G401.6 (cell line): ENCODE results near the gene FGFBP2.

Experiments
- FAIRE-seq: peaks from 2 replicates; lab custom pipeline; 2012; peaks lifted over from hg19 to GRCh38; lab: Jason Lieb, UNC

FGFBP2 gene

DNA sequence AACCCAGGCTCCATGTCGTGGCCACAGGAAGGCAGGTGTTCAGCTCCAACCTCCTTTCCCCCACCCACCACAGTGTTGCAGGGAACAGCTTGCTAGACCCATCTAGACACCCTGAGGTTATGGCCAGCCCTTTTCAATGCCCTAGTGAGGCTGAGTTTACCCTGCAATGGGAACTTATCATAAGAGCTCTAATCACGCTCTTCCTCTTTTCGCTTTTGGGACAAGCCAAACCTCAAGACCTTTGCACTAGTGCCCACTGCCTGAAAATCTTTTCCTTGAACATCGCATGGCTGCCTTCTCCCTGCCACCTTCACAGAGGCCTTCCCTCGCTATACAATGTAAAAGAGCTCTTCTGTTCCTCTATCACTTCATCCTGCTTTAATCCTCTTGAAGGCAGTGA is 2.4 kb upstream of the FGFBP2 start:
- FAIRE-seq: no peak

DNA sequence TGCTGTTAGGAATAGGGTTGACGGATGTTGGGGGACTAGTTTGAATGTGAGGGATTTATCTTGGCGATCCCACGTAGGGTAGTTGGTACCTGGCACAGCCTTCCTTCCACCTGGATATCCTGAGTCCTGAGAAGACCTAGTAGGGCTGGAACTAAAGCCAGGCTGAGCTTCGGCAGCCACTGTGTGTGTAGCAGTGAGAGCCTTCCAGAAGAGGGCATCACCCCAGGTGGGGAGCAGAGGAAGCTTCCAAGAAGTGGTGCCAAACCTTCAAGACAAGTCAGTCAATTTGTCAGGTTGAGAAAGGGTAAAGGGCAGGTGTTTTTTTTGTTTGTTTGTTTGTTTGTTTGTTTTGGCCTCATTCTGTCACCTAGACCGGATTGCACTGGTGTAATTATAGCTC is 1.2 kb upstream of the FGFBP2 start:
- FAIRE-seq: no peak

DNA sequence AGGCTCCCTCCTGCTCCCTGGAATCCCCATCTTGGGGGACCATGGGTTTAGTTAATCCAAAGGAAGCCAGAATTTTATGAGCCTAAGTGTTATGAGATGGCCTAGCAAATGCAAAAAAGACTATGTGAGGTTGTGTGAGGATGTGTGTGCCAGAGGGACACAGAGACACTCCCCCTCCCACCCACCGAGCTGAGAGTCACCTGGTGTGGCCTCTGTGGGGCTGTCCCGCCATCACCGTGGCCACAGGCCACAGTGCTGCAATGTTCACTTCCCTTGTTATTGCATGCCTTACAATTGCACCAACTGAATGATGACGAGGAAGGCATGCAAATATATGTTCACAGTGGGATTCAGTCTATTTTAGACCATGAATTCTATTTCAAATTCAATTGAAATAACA is 601 bp upstream of the FGFBP2 start:
- no peak for FAIRE-seq

DNA sequence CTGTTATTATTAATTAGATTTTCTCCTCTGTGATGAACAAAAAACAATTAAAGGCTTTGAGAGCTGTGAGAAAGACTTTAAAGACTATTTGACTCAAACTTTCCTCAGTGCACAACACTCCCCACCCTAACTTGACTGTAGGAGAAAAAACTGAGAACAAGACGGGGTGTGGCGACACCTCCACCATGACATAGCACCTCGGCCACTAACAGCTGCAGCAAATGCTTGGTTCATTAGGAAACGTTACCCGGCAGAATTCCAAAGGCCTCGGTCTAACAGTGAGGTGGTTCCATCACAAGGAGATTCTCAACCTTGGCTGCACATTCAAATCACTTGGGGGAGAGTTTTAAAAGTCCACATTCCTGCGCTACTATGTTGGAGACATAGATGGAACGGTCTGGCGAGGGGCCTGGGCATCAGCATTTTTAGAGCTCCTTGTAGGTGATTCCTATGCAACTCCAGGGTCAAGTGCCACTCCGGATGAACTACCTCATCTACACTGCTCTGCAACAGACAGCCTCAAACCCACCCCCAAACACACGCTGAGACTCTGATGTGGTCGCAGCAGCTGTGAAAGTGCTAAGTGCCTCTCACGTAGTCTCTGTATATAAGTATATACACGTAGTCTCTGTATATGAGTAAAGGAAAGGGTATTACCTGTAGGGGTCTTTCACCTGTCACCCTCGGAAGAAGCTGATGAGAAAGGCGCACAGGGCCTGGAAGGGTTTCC is 1.0 kb downstream of the FGFBP2 start:
- FAIRE-seq: no peak

DNA sequence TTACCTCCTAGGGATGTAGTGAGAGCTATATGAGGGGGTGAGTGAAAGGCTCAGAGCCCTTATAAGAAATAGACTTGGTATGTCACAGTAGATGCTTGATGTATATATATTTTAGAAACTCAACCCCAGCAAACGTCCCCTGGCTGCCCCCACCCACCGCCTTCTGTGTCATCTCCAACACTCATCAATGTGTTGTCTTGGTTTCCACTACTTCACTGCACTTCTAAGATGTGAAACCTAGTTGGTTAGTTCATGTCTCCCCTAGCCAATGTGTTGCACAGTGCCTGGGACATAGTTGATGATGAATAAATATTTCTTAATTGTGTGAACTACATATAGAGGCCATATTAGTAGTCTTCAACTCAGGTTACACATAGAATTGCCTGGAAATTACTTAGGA is 4.4 kb downstream of the FGFBP2 start:
- FAIRE-seq: no peak

DNA sequence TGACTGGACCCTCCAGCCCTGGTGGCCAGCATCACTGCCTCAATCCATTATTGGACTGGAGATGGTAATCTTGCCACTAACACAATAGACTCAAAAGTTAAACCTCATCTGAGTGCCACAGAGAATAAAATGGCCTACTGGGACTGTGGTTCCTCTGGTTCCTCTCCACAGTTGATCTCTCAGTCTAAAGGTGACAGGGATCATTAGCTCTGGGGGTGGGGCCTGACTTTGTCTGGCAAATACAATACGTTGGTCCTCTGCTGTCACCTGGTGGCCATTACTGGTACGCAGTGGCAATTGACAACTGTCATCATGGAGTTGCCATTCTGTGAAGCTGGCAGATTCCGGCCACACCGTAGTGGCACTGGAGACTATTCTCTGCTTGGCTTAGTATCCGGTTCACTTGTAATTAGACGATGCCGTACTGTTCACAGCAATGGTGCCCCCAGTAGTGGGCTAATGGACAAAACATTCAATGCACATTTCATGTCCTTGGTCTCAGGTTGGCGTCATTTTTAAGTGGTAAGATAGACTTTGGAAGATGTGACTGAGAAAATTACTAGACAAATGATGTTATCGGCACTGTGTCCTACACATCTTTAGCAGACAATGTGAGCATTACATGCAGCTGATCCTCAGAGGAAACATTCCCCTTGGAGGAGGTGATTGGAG is 6.7 kb downstream of the FGFBP2 start:
- no peak for FAIRE-seq

DNA sequence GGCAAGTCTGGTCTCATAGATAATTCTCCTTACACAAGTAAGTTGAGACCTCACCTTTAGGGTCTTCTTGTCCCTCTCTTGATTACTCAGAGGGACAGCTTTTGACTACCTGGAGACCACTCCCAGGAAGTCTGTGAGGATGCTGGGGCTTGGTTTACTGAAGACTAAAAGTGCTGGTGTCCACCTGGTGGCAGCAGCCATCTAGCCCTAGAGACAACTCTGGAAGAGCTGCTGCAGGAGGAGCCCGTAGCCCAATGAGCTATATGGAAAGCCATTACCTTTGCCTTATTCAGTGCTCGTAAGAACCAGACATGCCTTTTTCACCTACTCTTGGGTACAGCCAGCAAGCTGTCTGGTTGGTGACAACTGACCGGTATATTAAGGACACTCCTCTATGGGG is 7.3 kb downstream of the FGFBP2 start:
- no peak for FAIRE-seq

DNA sequence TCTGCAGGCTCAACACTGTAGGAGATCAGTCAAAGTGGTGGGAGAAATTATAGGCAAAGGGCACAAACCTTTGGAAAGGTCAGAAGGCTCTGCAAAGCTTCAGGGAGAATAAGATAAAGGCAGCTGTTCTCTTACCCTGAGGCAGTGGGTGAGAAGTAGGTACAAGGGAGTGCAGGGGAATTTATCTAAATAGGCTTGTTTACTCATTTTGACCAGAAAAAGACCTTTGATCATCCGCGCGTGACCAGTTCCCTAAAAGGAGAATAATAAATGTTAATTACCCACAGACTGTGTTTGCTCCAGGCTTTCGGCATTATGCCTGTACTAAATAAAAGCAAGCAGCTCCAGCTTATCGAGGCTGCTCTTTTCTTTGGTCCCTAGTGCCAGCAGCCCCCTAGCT is 9.3 kb downstream of the FGFBP2 start:
- no peak for FAIRE-seq

DNA sequence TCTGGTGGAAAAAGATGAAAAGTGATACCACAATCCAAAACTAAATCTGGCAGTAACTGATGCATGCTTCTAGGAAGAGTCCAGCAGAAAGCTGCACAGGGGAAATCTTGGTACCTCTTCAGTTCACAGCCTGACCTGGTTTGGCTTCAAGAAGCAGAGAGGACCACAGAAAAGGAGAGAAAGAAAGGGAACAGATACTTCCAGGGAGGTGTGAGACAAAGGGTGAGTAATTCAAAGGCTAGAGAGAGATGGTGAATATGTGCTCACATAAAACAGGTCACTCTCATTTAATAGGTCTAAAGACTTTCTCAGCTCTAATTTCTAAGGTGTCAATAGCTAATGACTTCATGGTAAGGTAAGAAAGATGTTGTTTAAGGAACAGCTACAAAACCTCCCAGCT is 11.2 kb downstream of the FGFBP2 start:
- no peak for FAIRE-seq

DNA sequence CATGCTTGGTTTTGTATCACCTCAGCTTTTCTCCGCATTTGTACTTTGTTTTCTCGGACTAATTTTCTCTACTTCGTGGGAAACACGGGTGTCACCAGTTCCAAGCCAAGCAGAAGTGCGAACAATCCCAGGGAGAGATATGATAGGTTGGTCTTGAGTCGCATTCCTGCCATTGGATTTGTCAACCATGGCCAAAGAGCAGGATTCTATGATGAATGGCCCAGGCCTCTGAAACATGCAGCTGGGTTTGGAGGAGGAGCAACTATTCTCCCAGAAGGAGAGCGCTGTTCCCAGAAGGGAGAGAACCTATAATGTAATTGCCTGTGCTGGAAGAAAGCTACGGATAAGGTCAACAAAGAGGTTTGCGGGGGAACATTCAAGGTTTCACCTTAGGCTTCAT is 14.1 kb downstream of the FGFBP2 start:
- no peak for FAIRE-seq

DNA sequence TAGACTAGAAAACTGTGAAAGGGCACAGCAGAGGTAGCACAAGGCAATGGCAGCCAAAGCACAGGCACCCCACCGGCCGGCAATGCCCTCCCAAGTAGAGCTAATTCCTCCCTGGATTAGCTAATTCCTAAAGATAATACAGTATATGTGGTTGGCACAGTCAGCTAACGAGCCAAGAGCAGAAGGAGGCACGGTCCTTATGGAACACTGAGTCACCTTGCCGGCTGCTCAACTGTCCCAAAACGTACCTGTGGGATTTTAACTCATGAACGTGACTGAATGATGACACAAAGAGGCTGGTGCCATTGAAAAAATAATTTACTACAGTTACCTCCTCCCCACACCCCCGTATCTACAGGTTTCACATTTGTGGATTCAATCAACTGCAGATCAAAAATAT is 15.3 kb downstream of the FGFBP2 start:
- FAIRE-seq: no peak

DNA sequence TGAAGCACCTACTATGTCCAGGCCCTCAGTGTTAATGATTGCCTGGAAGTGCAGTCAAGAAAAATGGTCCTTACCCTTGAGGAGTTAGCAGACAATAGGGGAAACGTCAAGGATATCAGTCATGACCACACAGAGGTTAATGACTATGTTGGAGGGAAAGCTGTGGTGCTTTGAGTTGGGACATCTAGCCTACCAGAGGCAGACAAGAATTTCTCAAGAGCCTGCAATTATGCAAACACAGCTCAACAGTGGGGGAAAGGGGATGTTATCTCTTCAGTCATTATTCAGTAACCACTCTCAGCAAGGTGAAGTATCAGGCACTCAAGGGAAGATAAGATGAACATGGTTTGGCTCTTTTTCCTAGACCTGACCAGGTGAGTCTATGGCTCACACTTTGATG is 17.5 kb downstream of the FGFBP2 start:
- FAIRE-seq: no peak

DNA sequence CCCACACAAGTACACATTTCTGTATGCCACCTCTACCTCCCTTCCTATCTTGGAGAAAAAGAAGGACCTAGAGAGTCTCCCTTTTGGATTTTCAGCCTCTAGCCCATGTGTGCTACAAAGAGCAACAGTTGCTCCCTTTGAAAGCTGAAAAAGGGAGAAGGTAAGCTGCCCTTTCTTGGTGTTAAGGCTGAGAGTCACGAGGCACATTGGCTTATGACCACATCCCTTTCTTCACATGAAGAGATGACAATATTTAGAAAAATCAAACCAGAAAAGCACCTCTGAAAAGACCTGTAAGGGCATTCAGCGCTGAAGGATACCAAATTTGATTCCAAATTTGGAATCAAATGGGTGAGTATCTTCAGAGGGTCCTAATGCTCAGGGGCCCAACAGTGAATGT is 18.1 kb downstream of the FGFBP2 start:
- no peak for FAIRE-seq

DNA sequence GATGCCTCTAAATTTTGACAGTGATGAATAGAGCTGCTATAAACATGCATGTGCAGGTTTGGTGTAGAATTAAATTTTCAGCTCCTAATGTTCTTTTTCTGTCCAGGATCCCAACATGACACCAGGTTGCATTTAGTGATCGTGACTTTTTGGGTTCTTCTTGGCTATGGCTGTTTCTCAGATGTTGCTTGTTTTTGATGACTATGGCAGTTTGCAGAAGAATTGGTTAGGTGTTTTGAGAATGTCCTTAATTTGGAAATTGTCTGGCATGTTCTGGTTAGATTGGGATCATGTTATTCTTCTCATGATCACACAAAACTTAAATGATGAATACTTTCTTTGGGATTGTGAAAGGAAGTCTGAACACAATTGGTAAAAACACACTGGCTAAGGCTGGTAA is 20.7 kb downstream of the FGFBP2 start:
- no peak for FAIRE-seq

DNA sequence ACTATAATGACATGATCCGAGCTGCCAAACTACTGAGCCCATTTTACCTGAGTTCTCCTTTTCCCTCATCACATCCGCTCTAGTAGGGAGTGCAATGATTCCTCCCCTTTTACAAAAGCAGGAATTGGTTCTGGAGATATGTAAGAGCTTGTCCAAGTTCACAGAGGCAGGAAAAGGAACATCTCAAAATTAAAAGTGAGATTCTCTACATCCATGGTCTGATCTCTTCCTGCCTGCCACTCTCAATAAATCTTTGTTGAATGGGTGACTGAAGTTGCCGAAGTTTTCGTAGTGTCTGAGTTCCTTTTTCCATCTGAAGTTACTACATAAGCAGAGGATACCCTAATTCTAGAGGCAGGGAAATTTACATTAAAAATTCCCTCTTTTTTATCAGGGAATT is 24.3 kb downstream of the FGFBP2 start, which contains the start of gene FGFBP1:
TSS of gene FGFBP1 (minus strand) at position 101 of the 400 bp plus-strand sequence. CDS start 2,108 bp downstream, outside the sequence.
- FAIRE-seq: no peak

DNA sequence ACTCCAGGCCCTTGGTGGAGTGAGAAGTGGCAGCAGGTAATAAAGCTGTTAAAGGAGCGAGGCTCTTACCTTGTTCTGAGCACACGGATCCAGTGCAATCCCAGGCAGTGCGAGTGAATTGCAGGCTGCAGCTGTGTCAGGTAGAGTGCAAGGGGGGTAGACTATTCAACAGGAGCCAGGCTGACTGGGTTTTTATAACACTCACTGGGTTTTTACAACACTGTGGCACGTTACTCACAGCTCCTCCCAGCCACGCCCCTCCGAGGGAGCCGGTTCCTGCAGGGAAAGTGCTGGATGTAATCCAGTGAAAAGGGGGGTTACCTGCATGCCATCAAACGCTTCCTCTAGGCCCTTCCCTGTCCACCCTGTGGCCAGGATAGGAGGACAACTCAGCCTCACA is 24.8 kb downstream of the FGFBP2 start:
- FAIRE-seq: no peak

DNA sequence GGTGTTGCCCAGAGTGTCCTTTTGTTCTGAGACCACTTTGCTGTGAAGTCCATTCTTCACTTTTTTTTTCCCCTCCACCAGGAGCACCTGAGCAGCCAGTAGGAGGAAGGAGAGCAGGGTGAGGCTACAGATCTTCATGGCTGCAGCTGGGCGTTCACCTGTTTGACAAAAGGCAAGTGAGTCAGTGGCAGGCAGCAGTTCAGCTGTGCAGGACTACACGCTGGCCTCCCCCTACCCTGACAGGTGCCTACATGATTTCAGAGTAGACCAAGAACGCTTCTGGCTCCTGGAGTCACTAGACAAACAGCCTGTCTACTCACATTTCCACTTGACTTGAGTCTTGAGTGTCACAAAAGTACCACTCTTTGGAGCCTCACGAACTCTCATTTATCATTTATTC is 26.5 kb downstream of the FGFBP2 start:
- FAIRE-seq: no peak

DNA sequence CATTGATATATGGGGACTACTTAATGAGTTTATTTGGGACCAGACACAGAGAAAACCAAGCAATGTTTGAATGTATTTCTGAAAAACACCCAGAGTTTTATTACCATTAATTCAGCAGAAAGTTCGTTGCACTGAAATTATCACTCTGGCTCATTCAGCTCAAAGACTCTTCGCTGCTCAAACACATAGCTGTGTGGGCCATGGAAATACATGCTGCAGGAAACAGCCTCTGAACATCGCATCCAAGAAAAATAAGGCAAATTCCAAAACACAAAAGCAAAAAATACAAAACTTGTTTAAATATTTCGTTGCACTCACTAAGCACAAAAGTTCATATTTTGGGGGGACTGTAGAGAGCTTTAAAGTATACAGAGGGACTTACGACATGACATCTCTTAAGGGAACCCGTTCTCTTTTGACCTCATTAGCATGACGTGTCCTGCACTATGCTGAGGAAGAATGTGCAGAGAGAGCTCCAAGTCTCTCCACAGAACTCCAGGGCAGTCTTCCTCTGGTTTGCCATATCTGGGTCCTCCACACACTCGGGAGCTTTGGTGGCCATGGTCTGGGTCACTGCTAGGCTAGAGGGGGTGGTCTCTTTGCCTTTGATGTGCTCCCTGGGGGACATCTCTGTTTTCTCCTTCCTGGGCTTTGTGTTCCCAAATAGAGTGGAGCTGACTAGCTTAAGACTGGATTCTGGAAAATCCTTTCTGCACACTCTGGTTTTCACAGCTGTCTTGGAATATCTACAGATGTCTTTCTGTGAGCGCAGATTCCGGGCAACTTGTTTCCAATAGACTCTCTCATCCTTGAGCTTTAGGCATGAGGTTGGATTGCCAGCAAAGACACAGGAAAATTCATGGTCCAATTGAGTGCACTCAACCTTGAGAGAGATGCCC is 27.2 kb downstream of the FGFBP2 start:
- no peak for FAIRE-seq

DNA sequence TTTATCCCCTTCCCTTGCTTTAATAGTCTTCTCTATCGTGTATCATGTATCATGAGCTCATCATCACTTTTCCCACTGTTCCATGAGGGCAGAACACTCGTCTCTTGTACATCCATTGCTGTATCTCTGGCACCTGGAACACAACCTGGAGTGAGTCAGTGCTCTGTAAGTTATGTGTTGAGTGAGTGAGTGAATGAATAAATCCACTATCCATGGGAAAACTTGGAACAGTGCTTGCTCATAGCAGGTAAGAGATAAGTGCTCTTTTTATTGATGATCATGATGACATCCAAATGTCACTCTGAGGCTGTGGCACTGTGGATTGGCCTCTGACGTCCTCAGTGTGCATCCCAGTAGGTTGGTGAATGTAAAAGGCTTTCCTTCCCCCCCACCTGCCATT is 28.7 kb downstream of the FGFBP2 start:
- FAIRE-seq: no peak

DNA sequence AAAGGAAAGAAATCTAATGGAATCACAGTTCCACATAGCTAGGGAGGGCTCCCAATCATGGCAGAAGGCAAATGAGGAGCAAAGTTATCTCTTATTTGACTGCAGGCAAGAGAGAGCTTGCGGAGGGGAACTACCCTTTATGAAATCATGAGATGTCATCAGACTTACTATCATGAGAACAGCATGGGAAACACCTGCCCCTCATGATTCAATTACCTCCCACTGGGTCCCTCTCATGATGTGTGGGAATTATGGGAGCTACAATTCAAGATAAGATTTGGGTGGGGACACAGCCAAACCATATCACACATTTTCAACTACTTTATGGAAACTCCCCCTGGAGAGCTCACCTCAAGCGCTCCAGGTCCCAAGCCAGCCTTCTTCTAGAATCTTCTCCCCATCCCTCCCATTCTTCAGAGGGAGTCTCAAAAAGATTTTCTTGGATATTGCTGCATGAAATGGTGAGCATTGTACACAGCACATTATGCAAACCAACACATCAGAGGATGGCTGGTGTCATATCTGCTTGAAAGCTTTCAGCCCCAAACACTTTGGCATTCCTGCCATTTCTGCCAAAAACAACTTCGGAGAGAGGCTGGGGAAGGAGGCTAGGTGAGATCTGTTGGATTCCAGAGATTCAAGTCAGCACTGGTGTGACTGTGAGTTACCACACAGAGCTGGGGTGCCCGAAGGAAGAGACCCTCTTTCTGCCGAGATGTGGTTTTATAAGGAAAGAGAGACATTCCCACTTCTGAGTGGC is 31.3 kb downstream of the FGFBP2 start:
- no peak for FAIRE-seq

DNA sequence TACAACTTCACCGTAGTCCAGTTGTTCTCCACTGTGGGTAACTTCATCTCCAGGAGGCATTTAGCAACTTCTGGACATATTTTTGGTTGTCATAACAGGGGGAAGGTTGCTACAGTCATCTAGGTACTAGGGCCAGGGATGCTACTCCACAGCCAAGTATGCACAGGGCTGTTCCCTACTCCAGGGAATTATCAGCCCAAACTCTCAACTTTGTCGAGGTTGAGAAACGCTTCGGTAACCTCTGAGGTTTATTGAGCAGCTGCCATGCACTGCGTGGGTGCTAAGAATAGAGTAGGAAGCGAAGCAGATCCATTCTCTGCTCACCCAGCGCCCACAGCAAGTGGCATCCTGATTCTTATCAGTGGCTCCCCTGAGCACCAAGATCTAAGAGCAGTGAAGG is 32.7 kb downstream of the FGFBP2 start:
- FAIRE-seq: no peak

DNA sequence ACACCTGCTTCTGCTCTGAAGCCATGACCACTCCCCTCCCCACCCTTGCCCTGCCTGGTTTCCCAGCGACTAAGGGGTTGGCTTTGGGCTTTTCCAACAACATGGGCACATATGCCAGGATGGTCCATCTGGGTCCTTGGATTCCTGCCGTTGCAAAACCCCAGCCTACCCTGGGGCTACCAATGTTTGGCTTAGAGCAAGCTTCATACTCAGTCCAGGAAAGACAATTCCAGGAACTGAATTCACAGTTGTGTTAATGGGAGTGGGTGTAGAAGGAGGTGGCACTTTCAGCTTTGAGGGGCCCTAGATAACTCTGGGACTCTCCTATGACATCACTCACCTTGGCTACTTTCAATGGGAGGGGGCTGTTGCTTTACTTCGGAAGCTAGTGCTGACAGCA is 33.4 kb downstream of the FGFBP2 start:
- no peak for FAIRE-seq
